GM12878 (cell line): ENCODE measurements around the gene USP4. TPM values are rescaled to one million over a fixed set of nuclear protein-coding genes. Genes with fewer than 3 reads are reported as not detected.

ENCODE experiments used
- EED ChIP-seq: sonication (generic); IDR thresholded peaks from 2 replicates; pipeline ENCODE4 v1.6.1; 2016; ENCODE audit warnings: antibody characterized with exemption, low read depth
- FOXM1 ChIP-seq: IDR thresholded peaks from 2 replicates; pipeline ENCODE4 v1.6.1; 2012; ENCODE audit warnings: low read depth, mild to moderate bottlenecking, inconsistent platforms, low read length, moderate library complexity
- KDM1A ChIP-seq: fragments of 200-600 bp; sonication (generic); IDR thresholded peaks from 2 replicates; pipeline ENCODE4 v1.6.1; 2016; ENCODE audit warnings: borderline replicate concordance
- MYB ChIP-seq: fragments of 150-350 bp; IDR thresholded peaks from 2 replicates; pipeline ENCODE4 v1.6.1; 2014; ENCODE audit warnings: mild to moderate bottlenecking, low read depth, low read length, borderline replicate concordance
- RELA ChIP-seq: fragments of 450-650 bp; IDR thresholded peaks from 2 replicates; pipeline ENCODE4 v1.8.0; 2014; ENCODE audit warnings: borderline replicate concordance; ENCODE audit not compliant: partially characterized antibody
- TBL1XR1 ChIP-seq: IDR thresholded peaks from 2 replicates; pipeline ENCODE4 v1.6.1; 2012; ENCODE audit warnings: low read depth, low read length, improper control_type of control experiment
- TCF3 ChIP-seq: IDR thresholded peaks from 2 replicates; pipeline ENCODE4 v1.6.1; 2012; ENCODE audit warnings: low read depth, mild to moderate bottlenecking, low read length, borderline replicate concordance; ENCODE audit not compliant: insufficient read depth
- ZNF24 ChIP-seq: fragments of 450-650 bp; IDR thresholded peaks from 2 replicates; pipeline ENCODE4 v1.6.1; 2017; ENCODE audit warnings: antibody characterized with exemption, mild to moderate bottlenecking
- polyA plus RNA-seq, 11 experiments: library from polyadenylated mRNA; depleted of rRNA in 4 of 11; unstranded in 6 of 11; stranded (reverse) in 5 of 11; fragments of >200 nt; fragmentation: Nextera tagmentation in 4 of 11; fragmentation: Illumina TruSeq in 1 of 11; extraction: Ambion mirVana in 4 of 11; extraction: Trizol in 1 of 11; gene quantifications; 1 replicate in 1 of 11; 2 replicates in 10 of 11; pipeline versions ENCODE4 v1.2.1 to v1.2.3, GENCODE V29; 2011 to 2016; ENCODE audit warnings: inconsistent platforms in 2 of 11, missing spikeins in 2 of 11, low read depth in 1 of 11
- total RNA-seq, 4 experiments: library from RNA; depleted of rRNA in 3 of 4; stranded (reverse); fragments of >200 nt in 3 of 4; fragmentation: Illumina TruSeq in 1 of 4; extraction: Trizol in 1 of 4; gene quantifications; 2 replicates each; pipeline versions ENCODE4 v1.2.1 to v1.2.3, GENCODE V29; 2013 to 2021
- TF ChIP-seq, protein P1 (sequence below): IDR thresholded peaks from 2 replicates; pipeline ENCODE4 v1.6.1; 2011; ENCODE audit warnings: low read depth, low read length, improper control_type of control experiment, borderline replicate concordance
- TF ChIP-seq, protein P2 (sequence below): fragments of 450-650 bp; IDR thresholded peaks from 2 replicates; pipeline ENCODE4 v1.6.1; 2017; ENCODE audit warnings: borderline replicate concordance
- TF ChIP-seq, protein P3 (sequence below): fragments of 450-650 bp; IDR thresholded peaks from 2 replicates; pipeline ENCODE4 v1.6.1; 2017; ENCODE audit warnings: mild to moderate bottlenecking, low read depth, inconsistent platforms; ENCODE audit not compliant: poor library complexity, severe bottlenecking
- TF ChIP-seq, protein P4 (sequence below): fragments of 450-650 bp; IDR thresholded peaks from 2 replicates; pipeline ENCODE4 v1.6.1; 2017; ENCODE audit warnings: mild to moderate bottlenecking
- TF ChIP-seq, protein P5 (sequence below): fragments of 450-650 bp; IDR thresholded peaks from 2 replicates; pipeline ENCODE4 v1.6.1; 2017; ENCODE audit warnings: mild to moderate bottlenecking, moderate library complexity
- TF ChIP-seq, protein P6 (sequence below): IDR thresholded peaks from 2 replicates; pipeline ENCODE4 v1.6.1; 2012; ENCODE audit warnings: low read depth, low read length, improper control_type of control experiment

USP4 gene
- total and polyA plus RNA-seq, 10 of the 15 experiments (the other 5 are each of a cell fraction or from before 2014, with no cell fraction given), result 26.5 to 77.1 (median 66.0) TPM

DNA sequence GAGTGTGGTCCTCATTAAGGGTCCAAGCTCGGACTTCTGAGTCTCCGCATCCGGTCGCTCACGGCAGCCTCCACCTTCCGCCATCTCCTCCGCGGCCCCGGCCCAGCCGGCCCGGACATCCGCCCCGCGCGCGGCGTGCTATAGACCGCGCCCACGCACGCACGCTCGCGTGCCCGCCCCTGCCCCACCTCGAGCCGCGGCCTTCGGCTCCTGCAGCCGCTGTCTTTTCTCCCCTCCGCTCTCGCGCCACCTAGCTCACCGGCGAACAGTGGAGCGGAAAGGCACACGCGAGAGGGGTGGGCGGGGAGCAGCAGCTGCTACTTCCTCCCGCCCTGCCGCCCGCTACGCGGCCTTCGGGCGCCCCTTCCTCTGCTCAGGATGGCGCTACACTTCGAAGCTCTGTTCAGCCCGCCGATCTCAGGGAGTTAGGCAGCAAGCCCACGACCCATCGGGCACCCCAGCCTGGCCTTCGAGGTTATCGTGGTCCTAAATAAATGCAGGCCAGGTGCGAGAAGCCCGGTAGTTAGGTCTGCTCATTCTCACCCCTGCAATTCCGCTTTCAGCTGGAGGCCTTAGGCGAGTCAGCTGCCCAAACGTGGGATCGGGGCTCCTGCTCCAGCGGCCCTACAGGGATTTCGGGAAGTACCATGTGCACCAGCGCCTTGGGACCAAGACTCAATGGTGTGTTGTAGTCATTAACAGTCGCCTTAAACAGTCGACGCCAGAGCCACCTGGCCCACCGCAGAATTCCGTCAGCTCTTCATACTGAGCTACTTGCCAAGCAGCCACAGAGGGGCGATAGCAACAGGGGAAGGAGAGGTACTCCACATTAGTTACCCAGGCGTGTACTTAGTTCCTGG lies at the start of gene USP4 (continued):
- TF ChIP-seq KDM1A, result no peak
- TF ChIP-seq ZNF24, result no peak
- TF ChIP-seq, protein P1, sequence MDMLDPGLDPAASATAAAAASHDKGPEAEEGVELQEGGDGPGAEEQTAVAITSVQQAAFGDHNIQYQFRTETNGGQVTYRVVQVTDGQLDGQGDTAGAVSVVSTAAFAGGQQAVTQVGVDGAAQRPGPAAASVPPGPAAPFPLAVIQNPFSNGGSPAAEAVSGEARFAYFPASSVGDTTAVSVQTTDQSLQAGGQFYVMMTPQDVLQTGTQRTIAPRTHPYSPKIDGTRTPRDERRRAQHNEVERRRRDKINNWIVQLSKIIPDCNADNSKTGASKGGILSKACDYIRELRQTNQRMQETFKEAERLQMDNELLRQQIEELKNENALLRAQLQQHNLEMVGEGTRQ, result no peak
- TF ChIP-seq, protein P2, sequence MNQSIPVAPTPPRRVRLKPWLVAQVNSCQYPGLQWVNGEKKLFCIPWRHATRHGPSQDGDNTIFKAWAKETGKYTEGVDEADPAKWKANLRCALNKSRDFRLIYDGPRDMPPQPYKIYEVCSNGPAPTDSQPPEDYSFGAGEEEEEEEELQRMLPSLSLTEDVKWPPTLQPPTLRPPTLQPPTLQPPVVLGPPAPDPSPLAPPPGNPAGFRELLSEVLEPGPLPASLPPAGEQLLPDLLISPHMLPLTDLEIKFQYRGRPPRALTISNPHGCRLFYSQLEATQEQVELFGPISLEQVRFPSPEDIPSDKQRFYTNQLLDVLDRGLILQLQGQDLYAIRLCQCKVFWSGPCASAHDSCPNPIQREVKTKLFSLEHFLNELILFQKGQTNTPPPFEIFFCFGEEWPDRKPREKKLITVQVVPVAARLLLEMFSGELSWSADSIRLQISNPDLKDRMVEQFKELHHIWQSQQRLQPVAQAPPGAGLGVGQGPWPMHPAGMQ, result no peak
- peak; percentile 66 for TF ChIP-seq RELA
- TF ChIP-seq, protein P3, sequence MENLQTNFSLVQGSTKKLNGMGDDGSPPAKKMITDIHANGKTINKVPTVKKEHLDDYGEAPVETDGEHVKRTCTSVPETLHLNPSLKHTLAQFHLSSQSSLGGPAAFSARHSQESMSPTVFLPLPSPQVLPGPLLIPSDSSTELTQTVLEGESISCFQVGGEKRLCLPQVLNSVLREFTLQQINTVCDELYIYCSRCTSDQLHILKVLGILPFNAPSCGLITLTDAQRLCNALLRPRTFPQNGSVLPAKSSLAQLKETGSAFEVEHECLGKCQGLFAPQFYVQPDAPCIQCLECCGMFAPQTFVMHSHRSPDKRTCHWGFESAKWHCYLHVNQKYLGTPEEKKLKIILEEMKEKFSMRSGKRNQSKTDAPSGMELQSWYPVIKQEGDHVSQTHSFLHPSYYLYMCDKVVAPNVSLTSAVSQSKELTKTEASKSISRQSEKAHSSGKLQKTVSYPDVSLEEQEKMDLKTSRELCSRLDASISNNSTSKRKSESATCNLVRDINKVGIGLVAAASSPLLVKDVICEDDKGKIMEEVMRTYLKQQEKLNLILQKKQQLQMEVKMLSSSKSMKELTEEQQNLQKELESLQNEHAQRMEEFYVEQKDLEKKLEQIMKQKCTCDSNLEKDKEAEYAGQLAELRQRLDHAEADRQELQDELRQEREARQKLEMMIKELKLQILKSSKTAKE, result no peak
- TF ChIP-seq TCF3, result peak; percentile 97
- peak; percentile 61; the same call in 1 of the 2 replicates for TF ChIP-seq FOXM1
- no peak for TF ChIP-seq MYB
- TF ChIP-seq, protein P4, sequence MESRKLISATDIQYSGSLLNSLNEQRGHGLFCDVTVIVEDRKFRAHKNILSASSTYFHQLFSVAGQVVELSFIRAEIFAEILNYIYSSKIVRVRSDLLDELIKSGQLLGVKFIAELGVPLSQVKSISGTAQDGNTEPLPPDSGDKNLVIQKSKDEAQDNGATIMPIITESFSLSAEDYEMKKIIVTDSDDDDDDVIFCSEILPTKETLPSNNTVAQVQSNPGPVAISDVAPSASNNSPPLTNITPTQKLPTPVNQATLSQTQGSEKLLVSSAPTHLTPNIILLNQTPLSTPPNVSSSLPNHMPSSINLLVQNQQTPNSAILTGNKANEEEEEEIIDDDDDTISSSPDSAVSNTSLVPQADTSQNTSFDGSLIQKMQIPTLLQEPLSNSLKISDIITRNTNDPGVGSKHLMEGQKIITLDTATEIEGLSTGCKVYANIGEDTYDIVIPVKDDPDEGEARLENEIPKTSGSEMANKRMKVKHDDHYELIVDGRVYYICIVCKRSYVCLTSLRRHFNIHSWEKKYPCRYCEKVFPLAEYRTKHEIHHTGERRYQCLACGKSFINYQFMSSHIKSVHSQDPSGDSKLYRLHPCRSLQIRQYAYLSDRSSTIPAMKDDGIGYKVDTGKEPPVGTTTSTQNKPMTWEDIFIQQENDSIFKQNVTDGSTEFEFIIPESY, result no peak
- TF ChIP-seq, protein P5, sequence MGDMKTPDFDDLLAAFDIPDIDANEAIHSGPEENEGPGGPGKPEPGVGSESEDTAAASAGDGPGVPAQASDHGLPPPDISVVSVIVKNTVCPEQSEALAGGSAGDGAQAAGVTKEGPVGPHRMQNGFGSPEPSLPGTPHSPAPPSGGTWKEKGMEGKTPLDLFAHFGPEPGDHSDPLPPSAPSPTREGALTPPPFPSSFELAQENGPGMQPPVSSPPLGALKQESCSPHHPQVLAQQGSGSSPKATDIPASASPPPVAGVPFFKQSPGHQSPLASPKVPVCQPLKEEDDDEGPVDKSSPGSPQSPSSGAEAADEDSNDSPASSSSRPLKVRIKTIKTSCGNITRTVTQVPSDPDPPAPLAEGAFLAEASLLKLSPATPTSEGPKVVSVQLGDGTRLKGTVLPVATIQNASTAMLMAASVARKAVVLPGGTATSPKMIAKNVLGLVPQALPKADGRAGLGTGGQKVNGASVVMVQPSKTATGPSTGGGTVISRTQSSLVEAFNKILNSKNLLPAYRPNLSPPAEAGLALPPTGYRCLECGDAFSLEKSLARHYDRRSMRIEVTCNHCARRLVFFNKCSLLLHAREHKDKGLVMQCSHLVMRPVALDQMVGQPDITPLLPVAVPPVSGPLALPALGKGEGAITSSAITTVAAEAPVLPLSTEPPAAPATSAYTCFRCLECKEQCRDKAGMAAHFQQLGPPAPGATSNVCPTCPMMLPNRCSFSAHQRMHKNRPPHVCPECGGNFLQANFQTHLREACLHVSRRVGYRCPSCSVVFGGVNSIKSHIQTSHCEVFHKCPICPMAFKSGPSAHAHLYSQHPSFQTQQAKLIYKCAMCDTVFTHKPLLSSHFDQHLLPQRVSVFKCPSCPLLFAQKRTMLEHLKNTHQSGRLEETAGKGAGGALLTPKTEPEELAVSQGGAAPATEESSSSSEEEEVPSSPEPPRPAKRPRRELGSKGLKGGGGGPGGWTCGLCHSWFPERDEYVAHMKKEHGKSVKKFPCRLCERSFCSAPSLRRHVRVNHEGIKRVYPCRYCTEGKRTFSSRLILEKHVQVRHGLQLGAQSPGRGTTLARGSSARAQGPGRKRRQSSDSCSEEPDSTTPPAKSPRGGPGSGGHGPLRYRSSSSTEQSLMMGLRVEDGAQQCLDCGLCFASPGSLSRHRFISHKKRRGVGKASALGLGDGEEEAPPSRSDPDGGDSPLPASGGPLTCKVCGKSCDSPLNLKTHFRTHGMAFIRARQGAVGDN, result peak; percentile 99
- peak; percentile 18; the same call in 1 of the 2 replicates for TF ChIP-seq TBL1XR1
- TF ChIP-seq, protein P6, sequence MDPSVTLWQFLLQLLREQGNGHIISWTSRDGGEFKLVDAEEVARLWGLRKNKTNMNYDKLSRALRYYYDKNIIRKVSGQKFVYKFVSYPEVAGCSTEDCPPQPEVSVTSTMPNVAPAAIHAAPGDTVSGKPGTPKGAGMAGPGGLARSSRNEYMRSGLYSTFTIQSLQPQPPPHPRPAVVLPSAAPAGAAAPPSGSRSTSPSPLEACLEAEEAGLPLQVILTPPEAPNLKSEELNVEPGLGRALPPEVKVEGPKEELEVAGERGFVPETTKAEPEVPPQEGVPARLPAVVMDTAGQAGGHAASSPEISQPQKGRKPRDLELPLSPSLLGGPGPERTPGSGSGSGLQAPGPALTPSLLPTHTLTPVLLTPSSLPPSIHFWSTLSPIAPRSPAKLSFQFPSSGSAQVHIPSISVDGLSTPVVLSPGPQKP, result no peak; the same call in 1 of the 2 replicates
- TF ChIP-seq EED, result no peak; the same call in 1 of the 2 replicates
